HG03159 (cell line): ENCODE results near the gene HHIPL1.
A peak's percentile ranks its signal among the peaks of the same experiment; 100 is the strongest.

Experiments used
- ATAC-seq: cut with Tn5 transposase; IDR thresholded peaks from one replicate; pipeline ENCODE4 v1.9.1; 2021; ENCODE audit warnings: mild to moderate bottlenecking, moderate library complexity; ENCODE audit not compliant: unreplicated experiment

The HHIPL1 gene

GRCh38 chr14:99609245-99610170 lies 35.4 kb upstream of the HHIPL1 start:
- no peak for ATAC-seq

DNA sequence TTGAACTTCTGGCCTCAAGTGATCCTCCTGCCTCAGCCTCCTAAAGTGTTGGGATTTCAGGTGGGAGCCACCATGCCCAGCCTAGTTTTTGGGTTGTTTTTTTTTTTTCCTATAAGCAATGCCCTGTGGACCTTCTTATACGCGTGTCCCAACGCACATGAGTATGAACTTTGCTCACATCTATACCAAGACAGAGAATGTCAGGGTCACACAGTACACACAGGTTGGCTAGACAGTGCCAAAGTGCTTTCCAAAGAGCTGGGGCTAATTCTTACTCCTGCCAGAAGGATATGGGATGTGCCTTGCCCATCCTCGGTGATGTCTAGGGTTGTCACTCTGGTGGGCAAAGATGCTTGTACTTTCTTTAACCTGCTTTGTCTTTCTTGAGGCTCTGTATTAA lies 33.3 kb upstream of the HHIPL1 start:
- no peak for ATAC-seq

DNA sequence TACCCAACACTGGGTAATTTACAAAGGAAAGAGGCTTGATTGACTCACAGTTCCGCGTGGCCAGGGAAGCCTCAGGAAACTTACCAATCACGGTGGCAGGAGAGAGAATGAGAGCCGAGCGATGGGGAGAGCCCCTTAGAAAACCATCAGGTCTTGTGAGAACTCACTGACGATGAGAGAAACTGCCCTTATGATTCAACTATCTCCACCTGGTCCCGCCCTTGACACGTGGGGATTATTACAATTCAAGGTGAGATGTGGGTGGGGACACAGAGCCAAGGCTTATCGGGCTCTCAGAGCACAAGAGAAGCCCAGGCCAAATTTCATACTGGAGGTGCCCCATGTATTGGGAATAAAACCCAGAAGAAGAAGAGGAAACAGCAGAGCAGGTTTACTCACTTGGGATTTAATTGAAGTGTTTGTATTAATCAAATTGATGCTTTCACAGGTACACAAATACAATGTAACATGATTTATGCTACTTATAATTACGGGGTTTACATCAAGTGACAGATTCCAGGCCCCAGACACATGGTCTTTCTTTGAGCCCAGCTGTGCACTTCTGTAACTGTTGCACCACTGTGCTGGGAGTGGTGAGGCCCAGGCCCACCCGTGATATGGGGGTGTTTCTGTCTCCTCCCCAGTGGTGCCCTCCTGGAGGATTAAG lies 32.7 kb upstream of the HHIPL1 start:
- no peak for ATAC-seq

- no peak for ATAC-seq
Observed at GRCh38 chr14:99612738-99613330, 32.1 kb upstream of the HHIPL1 start.

- no peak for ATAC-seq
Observed at GRCh38 chr14:99615497-99616157, 29.3 kb upstream of the HHIPL1 start.

DNA sequence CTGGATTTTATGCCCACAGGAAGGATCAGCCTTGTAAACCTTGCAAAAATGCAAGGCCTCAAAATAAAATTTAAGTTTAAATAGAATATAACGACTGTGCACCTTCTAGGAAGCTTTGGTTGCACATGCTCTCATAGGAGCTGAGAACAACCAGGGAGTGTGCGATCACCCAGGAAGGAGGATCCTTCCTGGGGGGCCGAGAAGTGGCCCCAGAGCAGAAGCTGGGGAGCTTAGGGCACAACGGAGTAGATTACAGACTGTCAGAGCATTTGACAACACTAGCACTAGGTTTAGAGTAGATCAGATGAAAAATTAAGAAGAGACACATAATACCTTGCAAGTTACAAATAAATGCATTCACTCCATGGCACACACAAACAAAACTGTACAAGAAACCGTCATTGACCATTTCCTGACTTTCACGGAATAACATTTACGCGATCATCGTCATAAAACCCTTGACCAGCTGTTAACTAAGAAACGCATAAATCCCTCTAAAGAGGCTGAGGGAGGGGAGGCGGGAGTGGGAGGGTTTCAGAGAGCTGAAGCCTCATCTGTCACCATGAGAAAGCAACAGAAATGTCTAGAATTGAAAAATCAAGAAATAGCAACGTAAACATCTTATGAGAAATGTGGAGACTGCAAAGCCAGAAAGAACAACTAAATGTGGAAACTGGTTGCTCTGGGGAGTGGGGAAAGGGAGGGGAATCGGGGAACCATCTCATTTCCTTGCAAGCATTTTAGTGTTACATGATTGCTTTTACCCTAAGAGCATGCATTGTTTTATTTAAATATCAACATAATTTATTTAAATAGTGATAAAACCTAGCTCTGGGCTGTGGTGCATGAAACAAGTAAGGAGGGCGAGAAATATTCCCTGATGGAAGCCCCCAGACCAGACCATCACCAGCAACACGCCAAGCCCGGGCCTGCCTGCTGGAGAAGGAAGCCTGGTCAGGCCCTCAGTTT lies 27.8 kb upstream of the HHIPL1 start:
- no peak for ATAC-seq

GRCh38 chr14:99619835-99620834 lies 24.8 kb upstream of the HHIPL1 start:
- ATAC-seq: no peak

- no peak for ATAC-seq
Observed at GRCh38 chr14:99621948-99622347, 23.0 kb upstream of the HHIPL1 start.

DNA sequence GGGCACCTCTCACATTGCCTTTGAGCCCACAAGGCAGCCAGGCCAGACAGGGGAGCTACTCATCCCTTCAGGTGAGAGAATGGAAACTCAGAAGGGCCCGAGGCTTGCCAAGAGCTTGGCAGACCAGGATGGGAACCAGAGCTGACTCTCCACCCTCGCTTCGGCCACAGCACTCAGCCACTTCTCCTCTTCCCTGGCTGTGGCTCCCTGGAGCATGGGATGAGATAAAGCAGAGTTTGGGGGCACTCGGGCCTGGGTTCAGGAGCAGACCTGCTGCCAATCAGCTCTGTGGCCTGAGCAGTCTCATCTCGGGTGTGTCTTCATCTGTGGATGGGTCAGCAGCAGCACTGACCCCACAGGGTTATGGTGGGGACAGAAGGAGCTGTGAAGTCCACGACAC lies 20.9 kb upstream of the HHIPL1 start:
- no peak for ATAC-seq

DNA sequence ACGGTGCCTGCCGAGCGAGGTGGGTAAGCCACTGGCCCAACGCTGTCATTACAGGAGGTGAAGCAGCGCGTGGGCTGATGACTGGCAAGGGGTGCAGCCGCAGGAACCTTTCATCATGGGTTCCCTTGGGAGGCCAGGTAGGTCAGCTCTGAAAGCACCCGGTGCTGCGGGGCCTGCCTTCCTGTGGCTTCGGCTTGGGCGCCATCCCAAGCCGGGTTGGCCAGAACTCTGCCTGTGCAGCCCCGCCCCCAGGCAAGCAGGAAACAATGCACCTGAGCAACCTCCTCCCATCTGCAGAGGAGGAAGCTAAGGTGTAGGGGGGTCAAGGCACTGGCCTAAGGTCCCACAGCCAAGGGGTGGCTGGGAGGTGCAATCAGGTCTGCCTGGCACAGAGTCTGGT lies 20.0 kb upstream of the HHIPL1 start:
- no peak for ATAC-seq

DNA sequence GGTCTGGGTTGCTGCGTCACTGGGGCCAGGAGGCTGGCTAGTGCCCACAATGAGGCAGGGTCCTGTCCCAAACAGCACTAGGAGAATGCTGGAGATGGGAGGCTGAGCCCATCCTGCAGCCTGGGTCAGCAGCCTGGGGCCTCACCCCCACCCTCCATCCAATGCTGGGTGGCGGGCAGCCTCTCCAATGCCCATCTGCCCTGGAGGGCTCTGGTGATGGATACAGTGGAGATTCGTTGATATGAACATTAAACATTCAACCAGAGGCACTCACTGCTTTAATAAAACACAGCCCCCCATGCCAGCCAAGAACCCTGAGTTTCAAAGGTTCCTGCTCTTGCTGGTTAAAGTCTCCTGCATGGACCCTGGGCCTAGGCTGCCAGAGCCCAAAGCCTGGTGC lies 19.5 kb upstream of the HHIPL1 start:
- ATAC-seq: no peak

- no peak for ATAC-seq
Observed at GRCh38 chr14:99626041-99626648, 18.8 kb upstream of the HHIPL1 start.

DNA sequence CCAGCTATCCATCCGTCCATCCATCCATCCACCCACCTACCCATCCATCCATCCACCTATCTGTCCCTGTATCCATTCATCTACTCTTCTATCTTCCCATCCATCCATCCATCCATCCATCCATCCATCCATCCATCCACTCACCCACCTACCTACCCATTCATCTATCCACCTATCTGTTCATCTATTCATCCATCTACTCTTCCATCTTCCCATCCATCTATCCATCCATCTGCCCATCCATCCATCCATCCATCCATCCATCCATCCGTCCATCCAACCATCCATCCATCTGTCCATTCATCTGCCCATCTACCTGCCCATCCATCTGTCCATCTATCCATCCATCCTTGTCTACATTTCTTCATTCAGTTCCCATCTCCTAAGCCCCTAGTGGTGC lies 17.8 kb upstream of the HHIPL1 start:
- no peak for ATAC-seq

GRCh38 chr14:99627510-99628381 lies 17.2 kb upstream of the HHIPL1 start:
- no peak for ATAC-seq

GRCh38 chr14:99628887-99629618 lies 15.9 kb upstream of the HHIPL1 start:
- ATAC-seq: peak; percentile 81

GRCh38 chr14:99630202-99630601 lies 14.7 kb upstream of the HHIPL1 start:
- ATAC-seq: no peak
